ENCODE measurements around the gene INSM2. TPM values are rescaled to one million over a fixed set of nuclear protein-coding genes. Genes with fewer than 3 reads are reported as not detected.

INSM2 gene
- total and polyA plus RNA-seq, 2 of the 13 experiments (the other 11 are each of a cell fraction or from before 2014, with no cell fraction given) = not detected

DNA sequence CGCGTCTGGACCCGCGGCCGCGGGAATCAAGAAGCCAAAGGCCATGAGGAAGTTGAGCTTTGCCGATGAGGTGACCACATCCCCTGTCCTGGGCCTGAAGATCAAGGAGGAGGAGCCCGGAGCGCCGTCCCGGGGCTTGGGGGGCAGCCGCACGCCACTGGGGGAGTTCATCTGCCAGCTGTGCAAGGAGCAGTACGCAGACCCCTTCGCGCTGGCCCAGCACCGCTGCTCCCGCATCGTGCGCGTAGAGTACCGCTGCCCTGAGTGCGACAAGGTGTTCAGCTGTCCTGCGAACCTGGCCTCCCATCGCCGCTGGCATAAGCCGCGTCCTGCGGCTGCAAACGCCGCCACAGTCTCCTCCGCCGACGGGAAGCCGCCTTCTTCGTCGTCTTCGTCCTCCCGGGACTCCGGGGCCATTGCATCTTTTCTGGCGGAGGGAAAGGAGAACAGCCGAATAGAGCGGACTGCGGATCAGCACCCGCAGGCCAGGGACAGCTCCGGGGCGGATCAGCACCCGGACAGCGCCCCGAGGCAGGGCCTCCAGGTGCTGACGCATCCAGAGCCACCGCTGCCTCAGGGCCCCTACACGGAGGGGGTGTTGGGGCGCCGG is 1.0 kb downstream of the INSM2 start (continued):
- TF ChIP-seq HES4 (CRISPR knock-in tag; IDR thresholded peaks at IDR 0.05; ENCODE audit: borderline replicate concordance) (peak; percentile 100), ZNF234 (CRISPR knock-in tag; conservative IDR thresholded peaks at IDR 0.05) (peak; percentile 100), ZFY (CRISPR knock-in tag; IDR thresholded peaks at IDR 0.05) (peak; percentile 97), PAWR (CRISPR knock-in tag; IDR thresholded peaks at IDR 0.05; ENCODE audit: borderline replicate concordance) (peak; percentile 100), HOXA3 (CRISPR knock-in tag; IDR thresholded peaks at IDR 0.05) (peak; percentile 99), HIVEP1 (CRISPR knock-in tag; IDR thresholded peaks at IDR 0.05) (peak; percentile 100), FOXK2 (IDR thresholded peaks at IDR 0.05) (no peak), NONO (IDR thresholded peaks at IDR 0.05) (no peak), NONO (CRISPR knock-in tag; conservative IDR thresholded peaks at IDR 0.05) (peak; percentile 98), SETDB1 (CRISPR knock-in tag; IDR thresholded peaks at IDR 0.05; ENCODE audit: borderline replicate concordance) (peak; percentile 98), DNMT1 (CRISPR knock-in tag; IDR thresholded peaks at IDR 0.05) (peak; percentile 100), ASH2L (IDR thresholded peaks at IDR 0.05; ENCODE audit: insufficient read length, low read depth, low read length) (peak; percentile 42), KLF12 (CRISPR knock-in tag; IDR thresholded peaks at IDR 0.05; ENCODE audit: borderline replicate concordance) (peak; percentile 100), MTA1 (CRISPR knock-in tag; IDR thresholded peaks at IDR 0.05; ENCODE audit: borderline replicate concordance) (peak; percentile 99), NCOA2 (CRISPR knock-in tag; IDR thresholded peaks at IDR 0.05) (peak; percentile 99), RNF2 (conservative IDR thresholded peaks at IDR 0.05; ENCODE audit: low read depth) (peak; percentile 84; the same call in 1 of the 2 replicates), ZNF644 (CRISPR knock-in tag; IDR thresholded peaks at IDR 0.05; ENCODE audit: low read depth) (peak; percentile 100), ZNF451 (CRISPR knock-in tag; IDR thresholded peaks at IDR 0.05) (peak; percentile 100), ZNF263 (CRISPR knock-in tag; IDR thresholded peaks at IDR 0.05) (peak; percentile 98), SMAD3 (CRISPR knock-in tag; IDR thresholded peaks at IDR 0.05) (peak; percentile 100), ZNF816 (CRISPR knock-in tag; IDR thresholded peaks at IDR 0.05; ENCODE audit: borderline replicate concordance) (peak; percentile 100), RBM39 (IDR thresholded peaks at IDR 0.05; ENCODE audit: low read depth, low read length, poor library complexity, severe bottlenecking) (peak; percentile 94), NKX3-1 (CRISPR knock-in tag; IDR thresholded peaks at IDR 0.05) (peak; percentile 100), SALL2 (CRISPR knock-in tag; IDR thresholded peaks at IDR 0.05) (peak; percentile 100)
- TF ChIP-seq, protein P1, sequence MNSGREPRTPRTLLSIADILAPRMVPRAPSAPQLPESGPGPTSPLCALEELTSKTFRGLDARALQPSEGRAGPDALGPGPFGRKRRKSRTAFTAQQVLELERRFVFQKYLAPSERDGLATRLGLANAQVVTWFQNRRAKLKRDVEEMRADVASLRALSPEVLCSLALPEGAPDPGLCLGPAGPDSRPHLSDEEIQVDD (CRISPR knock-in tag; IDR thresholded peaks at IDR 0.05; ENCODE audit: borderline replicate concordance) = peak; percentile 100
- TF ChIP-seq, protein P2, sequence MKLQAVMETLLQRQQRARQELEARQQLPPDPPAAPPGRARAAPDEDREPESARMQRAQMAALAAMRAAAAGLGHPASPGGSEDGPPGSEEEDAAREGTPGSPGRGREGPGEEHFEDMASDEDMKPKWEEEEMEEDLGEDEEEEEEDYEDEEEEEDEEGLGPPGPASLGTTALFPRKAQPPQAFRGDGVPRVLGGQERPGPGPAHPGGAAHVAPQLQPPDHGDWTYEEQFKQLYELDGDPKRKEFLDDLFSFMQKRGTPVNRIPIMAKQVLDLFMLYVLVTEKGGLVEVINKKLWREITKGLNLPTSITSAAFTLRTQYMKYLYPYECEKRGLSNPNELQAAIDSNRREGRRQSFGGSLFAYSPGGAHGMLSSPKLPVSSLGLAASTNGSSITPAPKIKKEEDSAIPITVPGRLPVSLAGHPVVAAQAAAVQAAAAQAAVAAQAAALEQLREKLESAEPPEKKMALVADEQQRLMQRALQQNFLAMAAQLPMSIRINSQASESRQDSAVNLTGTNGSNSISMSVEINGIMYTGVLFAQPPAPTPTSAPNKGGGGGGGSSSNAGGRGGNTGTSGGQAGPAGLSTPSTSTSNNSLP (IDR thresholded peaks at IDR 0.05; ENCODE audit: low read depth, low read length) = peak; percentile 43; the same call in 1 of the 2 replicates
- TF ChIP-seq, protein P3, sequence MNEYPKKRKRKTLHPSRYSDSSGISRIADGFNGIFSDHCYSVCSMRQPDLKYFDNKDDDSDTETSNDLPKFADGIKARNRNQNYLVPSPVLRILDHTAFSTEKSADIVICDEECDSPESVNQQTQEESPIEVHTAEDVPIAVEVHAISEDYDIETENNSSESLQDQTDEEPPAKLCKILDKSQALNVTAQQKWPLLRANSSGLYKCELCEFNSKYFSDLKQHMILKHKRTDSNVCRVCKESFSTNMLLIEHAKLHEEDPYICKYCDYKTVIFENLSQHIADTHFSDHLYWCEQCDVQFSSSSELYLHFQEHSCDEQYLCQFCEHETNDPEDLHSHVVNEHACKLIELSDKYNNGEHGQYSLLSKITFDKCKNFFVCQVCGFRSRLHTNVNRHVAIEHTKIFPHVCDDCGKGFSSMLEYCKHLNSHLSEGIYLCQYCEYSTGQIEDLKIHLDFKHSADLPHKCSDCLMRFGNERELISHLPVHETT (CRISPR knock-in tag; conservative IDR thresholded peaks at IDR 0.05) = peak; percentile 100
- TF ChIP-seq, protein P4, sequence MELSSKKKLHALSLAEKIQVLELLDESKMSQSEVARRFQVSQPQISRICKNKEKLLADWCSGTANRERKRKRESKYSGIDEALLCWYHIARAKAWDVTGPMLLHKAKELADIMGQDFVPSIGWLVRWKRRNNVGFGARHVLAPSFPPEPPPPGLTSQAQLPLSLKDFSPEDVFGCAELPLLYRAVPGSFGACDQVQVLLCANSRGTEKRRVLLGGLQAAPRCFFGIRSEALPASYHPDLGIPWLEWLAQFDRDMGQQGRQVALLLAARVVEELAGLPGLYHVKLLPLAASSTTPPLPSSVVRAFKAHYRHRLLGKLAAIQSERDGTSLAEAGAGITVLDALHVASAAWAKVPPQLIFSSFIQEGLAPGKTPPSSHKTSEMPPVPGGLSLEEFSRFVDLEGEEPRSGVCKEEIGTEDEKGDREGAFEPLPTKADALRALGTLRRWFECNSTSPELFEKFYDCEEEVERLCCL (CRISPR knock-in tag; IDR thresholded peaks at IDR 0.05; ENCODE audit: borderline replicate concordance) = peak; percentile 100

All from HepG2 (cell line).